ENCODE results near the gene TRIOBP.

GRCh38 chr22:37725551-37726240 lies 28.8 kb downstream of the TRIOBP start:
- TF ChIP-seq EZH2 (IDR thresholded peaks at IDR 0.05; ENCODE audit: borderline replicate concordance, low read depth, low read length, poor library complexity, severe bottlenecking): no peak
- TF ChIP-seq CTCF (conservative IDR thresholded peaks at IDR 0.05; ENCODE audit: low read depth, low read length): no peak
